Activated CD4-positive, alpha-beta T cell treated with anti-CD3 and anti-CD28 coated beads for 48 hours (primary cell): ENCODE data around the gene HMGCS2.
A peak's percentile ranks its signal among the peaks of the same experiment; 100 is the strongest.

Source experiments
- DNase-seq: peaks from one replicate; pipeline ENCODE4 v3.0.0-alpha.2; 2020

Gene HMGCS2

DNA sequence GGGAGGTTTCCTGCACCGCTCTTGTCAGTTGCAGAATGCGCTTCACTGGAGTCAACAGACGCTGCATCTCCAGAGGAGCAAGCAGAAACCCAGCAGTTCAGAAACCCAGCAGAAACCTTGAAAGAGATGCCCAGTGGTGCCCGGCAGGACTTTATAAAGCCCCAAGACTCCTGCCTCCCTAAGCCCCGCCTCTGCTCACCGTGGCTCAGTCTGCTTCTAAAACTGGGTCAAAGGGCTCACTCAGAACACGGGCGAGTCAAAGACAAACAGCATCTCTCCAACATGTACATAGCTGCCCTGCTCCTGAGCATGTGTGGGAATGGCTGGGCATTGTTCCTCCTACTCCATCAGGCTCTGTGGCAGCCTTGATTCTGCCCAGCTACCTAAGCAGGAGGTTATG lies at the start of gene HMGCS2:
Gene HMGCS2, minus strand, starts transcription at position 128 of the 400 bp plus-strand sequence. Its CDS starts 61 bp downstream, at position 67.
- DNase-seq = no peak

DNA sequence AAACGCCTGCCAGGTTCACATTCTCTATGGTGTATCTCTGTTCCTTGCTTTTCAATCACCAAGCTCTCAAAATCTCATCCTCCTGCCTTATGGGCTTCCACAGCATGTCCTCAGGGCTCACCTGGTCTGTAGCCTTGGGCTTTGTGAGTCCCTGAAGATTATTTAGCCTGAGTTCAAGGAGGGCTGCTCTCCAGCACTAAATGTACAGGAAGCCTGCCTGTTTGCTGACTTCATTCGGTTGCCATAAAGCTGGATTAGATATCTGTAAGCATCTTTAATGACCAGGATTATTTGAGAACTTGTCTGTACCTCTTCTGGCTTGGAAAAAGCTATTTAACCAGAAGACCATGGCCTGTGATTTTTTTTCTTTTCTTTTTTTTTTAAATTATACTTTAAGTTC lies 49.5 kb upstream of the HMGCS2 start:
- DNase-seq = no peak

DNA sequence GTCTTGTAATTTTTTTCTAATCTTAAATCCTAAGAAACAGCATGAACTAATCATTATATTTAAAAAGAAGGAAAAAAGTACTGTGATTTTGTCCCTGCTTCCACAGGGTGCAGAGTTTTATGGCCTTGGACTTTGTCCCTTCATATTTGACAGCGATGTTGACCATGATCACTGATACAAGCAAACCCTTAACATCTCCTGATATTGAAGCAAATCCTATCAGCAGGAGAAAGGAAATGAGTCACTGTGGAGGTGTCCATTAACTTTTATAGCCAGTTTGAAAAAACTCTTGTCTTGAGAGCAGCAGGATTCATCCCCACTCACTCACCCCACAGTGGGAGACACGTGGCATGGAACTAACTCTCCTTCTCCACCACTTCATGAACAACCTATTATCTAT lies 47.7 kb upstream of the HMGCS2 start:
- no peak for DNase-seq

GRCh38 chr1:119815928-119816327 lies 47.2 kb upstream of the HMGCS2 start:
- no peak for DNase-seq

DNA sequence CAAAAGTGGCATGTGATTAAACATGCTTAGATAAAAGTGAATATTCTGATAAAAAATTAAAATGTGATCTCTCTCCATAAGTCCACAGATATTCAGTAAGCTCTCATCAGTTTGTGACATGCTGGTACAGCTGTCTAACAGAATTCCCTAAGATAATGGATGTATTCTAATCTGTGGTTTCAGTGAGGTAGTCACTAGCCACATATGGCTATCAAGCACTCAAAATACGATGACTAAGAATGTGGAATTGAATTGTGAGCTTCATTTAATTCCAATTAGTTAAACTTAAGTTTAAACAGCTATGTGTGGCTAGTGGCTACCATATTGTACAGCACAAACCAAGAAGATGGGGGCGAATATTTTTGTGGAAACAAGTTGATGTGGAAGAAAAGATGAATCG lies 46.7 kb upstream of the HMGCS2 start:
- DNase-seq = no peak

- DNase-seq = no peak
Observed at GRCh38 chr1:119814288-119814687, 45.6 kb upstream of the HMGCS2 start.

GRCh38 chr1:119811985-119812557 lies 43.4 kb upstream of the HMGCS2 start:
- DNase-seq = no peak

DNA sequence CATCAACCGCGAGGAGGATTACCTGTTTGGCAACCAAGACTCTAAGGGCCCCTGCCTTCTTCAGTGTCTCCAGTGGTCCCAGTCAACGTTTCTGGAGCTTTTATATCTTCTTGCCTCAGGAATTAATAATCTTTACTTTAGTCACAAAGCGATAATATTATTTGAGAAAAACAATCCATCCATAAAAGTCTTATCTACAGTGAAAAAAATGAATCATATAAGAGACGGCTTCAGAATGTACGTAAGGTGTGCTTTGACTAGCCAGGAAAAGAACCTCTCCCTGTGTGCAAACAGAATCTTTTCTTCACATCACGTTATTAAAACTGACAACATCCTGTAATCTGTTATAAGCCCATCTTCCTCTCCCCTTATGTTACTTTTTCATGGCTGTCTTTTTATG lies 42.7 kb upstream of the HMGCS2 start, which contains the start of gene REG4:
Gene REG4, minus strand, starts transcription at position 74 of the 400 bp plus-strand sequence. CDS start 2,691 bp downstream, outside the sequence.
- no peak for DNase-seq

DNA sequence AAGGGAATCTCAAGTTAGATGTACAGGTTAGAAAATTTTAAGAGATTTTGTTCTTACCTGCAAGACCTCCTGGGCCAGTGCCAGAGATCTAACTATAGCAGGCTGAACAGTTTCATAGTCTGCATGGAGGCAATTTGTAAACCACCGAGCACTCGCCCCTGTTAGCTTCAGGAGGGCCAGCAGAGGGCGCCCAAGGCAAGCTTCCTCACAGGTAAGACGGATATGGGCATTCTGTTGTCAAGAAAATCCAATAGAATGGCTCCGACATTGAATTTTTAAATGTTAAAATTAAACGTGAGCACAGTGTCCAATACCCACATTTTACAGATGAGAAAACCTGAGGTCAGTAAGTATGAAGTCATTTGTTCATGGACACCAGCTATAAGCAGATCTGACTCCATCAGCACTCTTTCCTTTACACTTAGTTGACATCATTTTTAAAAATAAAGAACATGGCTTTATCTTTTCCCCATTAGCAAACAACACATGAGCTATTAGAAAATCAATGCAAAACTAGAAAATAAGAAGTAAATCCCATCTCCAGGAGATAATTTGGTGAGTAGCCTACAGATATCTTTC lies 40.4 kb upstream of the HMGCS2 start:
- peak; percentile 82 for DNase-seq

DNA sequence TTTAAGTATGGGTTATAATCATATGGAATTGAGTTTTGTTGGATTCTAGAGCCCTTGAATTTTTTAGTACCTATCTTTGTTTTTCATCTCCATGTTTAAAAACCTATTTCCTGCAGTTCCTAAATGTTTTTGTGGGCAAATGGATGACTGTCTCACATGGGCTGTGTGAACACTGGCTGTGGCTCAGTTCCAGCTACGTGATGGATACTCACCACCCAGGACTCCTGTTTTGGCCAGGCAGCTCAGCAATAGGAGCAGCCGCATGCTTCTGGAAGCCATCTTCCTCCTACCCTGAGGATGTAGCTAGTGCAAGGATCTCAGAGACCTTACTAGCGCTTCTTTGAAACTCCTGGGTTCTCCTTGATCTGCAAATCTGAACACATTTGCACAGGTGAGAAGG lies 39.8 kb upstream of the HMGCS2 start:
- no peak for DNase-seq

- DNase-seq = no peak
Observed at GRCh38 chr1:119806489-119806888, 37.8 kb upstream of the HMGCS2 start.

DNA sequence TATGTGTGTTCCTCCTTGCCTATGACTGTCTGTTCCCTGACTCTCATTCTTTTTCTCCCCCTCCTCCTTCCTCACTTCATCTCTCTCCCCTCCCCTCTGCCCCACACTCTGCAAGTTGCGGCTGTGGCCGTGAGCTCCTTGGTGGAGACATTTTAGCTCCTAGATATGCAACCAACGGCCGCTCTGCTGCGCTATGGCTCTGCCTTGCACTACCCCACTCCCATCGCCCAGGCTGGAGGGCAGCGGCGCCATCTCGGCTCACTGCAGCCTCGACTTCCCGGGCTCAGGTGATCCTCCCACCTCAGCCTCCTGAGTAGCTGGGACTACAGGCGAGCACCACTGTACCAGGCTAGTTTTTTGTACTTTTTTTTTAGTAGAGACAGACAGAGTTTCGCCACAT lies 37.0 kb upstream of the HMGCS2 start:
- DNase-seq = no peak

DNA sequence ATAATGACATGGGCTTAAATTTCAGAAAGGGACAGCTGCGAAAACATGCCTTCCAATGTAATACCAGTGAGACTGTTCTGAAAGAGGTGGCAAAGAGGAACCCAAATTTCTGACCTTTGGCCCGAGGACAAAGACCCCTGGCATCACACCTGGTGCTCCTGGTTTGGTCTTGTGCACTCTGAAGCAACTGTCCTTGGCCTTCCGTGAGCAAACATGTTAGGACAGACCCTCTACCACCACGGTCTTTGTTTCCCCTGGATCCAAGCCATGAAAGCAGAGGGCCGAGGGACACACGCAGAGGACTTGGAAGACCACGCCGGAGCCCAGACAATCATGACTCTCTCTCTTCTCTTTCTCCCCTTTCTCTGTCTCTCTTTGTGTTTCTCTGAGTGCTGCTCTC lies 36.5 kb upstream of the HMGCS2 start:
- DNase-seq = no peak

DNA sequence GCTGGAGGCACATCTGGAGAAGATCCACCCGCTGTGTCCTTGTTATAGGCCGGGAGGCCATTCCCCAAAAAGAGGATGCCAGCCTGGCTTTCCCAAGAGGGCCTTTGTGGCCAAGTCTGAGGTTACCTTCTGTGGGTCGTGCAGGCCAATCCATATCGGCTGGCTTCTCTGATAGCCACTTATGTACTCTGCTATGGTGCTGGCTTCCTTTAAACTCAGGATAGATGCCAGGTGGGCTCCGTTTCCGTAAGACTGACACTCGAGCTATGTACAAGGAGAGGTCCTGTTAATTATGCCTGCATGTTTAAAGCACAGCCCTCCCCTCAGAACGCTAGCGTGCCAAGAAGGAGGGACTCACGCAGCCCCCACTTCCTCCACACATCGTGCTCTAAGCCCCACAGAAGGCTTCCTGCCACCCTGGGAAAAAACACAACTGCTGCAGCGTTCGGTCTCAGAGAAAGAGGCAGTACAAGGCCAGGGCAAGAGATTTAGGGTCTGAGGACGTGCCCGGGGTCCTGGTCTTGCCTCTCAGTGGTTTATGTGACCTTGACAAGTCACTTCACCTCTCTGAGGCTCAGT lies 31.0 kb upstream of the HMGCS2 start:
- no peak for DNase-seq

DNA sequence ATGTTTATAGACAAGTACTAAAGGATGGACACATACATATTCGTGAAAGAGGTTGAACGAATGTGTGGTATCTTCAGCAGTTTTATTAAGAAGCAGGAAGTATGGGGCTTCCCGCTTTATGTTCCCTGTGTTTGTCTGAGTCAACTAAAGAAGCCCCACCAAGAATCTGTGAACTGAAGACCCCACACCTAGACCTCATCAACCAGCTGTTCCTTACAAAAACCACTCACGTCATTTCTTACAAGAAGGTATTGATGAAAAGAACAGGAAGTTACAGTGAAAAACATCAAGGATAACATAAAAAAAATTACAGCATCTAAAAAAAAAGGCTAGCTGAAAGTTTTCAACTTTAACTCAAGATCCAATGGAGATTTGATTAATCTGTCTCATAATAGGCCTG lies 30.3 kb upstream of the HMGCS2 start:
- DNase-seq = no peak

- no peak for DNase-seq
Observed at GRCh38 chr1:119797606-119798005, 28.9 kb upstream of the HMGCS2 start.

GRCh38 chr1:119797162-119797561 lies 28.5 kb upstream of the HMGCS2 start:
- DNase-seq = no peak

GRCh38 chr1:119795261-119796200 lies 26.8 kb upstream of the HMGCS2 start:
- DNase-seq = no peak

DNA sequence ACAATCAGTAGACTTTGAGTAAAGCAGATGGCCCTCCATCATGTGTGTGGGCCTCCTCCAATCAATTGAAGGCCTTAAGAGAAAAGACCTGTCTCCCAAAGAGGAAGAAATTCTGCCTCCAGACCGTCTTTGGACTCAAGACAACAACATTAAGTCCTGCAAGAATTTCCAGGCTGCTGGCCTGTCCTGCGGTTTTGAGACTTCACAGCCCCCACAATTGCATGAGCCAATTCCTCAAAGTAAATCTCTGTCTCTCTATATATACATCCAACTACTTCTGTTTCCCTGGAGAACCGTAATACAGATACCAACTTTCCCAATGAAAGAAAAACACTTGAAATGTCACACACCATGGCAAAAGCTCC lies 26.2 kb upstream of the HMGCS2 start:
- DNase-seq = no peak

GRCh38 chr1:119794230-119794875 lies 25.6 kb upstream of the HMGCS2 start:
- DNase-seq = no peak

DNA sequence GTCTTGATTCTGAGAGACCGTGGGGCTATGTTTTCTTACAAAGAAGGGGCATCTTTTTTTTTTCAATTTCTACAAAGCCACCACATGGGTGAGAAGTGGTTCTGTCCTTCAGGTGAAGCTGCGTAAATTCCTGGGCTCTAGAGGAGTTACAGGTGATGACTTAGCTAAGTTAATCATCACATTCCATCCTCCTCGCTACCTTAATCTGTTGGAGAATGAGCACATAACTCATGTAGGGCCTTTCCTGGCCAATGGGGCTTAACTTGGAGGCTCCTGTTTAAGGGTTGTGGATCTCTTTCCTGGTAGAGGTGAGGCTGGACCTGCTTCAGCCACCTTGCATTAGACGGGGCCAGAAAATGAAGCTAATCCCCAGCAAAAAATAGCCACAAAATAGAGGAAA lies 22.7 kb upstream of the HMGCS2 start:
- no peak for DNase-seq

- DNase-seq = no peak
Observed at GRCh38 chr1:119790451-119791198, 21.9 kb upstream of the HMGCS2 start.
